KMS-11 (cell line): ENCODE measurements around the gene RALGPS1.

Experiments
- H2AFZ ChIP-seq: fragments of 200-600 bp; sonication (generic); 2 replicates; pipeline ENCODE4 v1.6.1; 2016; ENCODE audit warnings: antibody characterized with exemption, mixed run types, low read depth
- H3K27ac ChIP-seq: fragments of 200-600 bp; sonication (generic); 2 replicates; pipeline ENCODE4 v1.6.1; 2016; ENCODE audit warnings: mild to moderate bottlenecking, mixed run types
- H3K27me3 ChIP-seq: fragments of 200-600 bp; sonication (generic); 2 replicates; pipeline ENCODE4 v1.6.1; 2017; ENCODE audit warnings: mild to moderate bottlenecking, low read depth, mixed run types, moderate library complexity; ENCODE audit not compliant: insufficient read depth
- H3K36me3 ChIP-seq: fragments of 200-600 bp; sonication (generic); 2 replicates; pipeline ENCODE4 v1.6.1; 2017; ENCODE audit warnings: mild to moderate bottlenecking, mixed run types; ENCODE audit not compliant: insufficient read depth
- H3K4me1 ChIP-seq: fragments of 200-600 bp; sonication (generic); 2 replicates; pipeline ENCODE4 v1.6.1; 2016; ENCODE audit warnings: mild to moderate bottlenecking, low read depth, mixed run types; ENCODE audit not compliant: poor library complexity, severe bottlenecking
- H3K4me2 ChIP-seq: fragments of 200-600 bp; sonication (generic); 2 replicates; pipeline ENCODE4 v1.7.0; 2016; ENCODE audit warnings: mild to moderate bottlenecking, mixed run types
- H3K4me3 ChIP-seq: fragments of 200-600 bp; sonication (generic); IDR thresholded peaks from 2 replicates; pipeline ENCODE4 v1.6.1; 2017; ENCODE audit warnings: low read depth, low read length, mixed read lengths; ENCODE audit not compliant: insufficient read depth
- H3K79me2 ChIP-seq: fragments of 200-600 bp; sonication (generic); 2 replicates; pipeline ENCODE4 v1.6.1; 2016; ENCODE audit warnings: low read depth, mixed run types; ENCODE audit not compliant: insufficient read depth
- H3K9ac ChIP-seq: fragments of 200-600 bp; sonication (generic); 2 replicates; pipeline ENCODE4 v1.6.1; 2016; ENCODE audit warnings: mild to moderate bottlenecking, mixed run types
- H4K20me1 ChIP-seq: fragments of 200-600 bp; sonication (generic); 2 replicates; pipeline ENCODE4 v1.6.1; 2016; ENCODE audit warnings: mild to moderate bottlenecking, mixed run types; ENCODE audit not compliant: insufficient read depth
- CTCF ChIP-seq: fragments of 200-600 bp; sonication (generic); conservative IDR thresholded peaks from 2 replicates; pipeline ENCODE4 v1.6.1; 2017; ENCODE audit warnings: low read depth, mild to moderate bottlenecking, antibody characterized with exemption, low read length, moderate library complexity, mixed read lengths

Gene RALGPS1

DNA sequence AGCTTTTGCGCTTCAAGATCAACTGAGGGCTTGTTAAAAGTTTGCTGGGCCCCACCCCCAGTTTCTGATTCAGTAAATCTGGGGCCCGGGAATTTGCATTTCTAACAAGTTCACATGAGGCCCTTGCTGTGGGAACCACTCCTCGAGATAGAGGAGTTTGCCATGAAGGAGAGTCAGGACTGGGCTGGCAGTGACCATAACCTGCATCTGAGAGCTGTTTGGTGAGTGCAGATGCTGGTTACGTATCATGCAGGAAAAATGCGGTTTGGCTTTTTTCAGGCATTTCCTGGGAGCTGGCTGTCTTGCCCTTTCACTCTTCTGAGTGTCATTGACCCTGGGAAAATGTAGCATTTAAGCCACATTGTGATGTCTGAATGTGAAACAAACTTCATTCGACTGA is 217.3 kb downstream of the RALGPS1 start:
- no peak for TF ChIP-seq CTCF
- H3K4me3 ChIP-seq, result no peak overlapping the region
- no peaks in the 10 kb centered on the region for H3K27me3 ChIP-seq
- H2AFZ ChIP-seq, result no peak overlapping the region
- peaks cover 38% of the 10 kb centered on the region for H3K4me1 ChIP-seq
- H3K9ac ChIP-seq, result no peak overlapping the region
- no peak overlapping the region for H3K27ac ChIP-seq
- H3K79me2 ChIP-seq, result no peaks in the 10 kb centered on the region
- H3K4me2 ChIP-seq, result no peak overlapping the region
- no peaks in the 10 kb centered on the region for H3K36me3 ChIP-seq
- no peaks in the 10 kb centered on the region for H4K20me1 ChIP-seq

DNA sequence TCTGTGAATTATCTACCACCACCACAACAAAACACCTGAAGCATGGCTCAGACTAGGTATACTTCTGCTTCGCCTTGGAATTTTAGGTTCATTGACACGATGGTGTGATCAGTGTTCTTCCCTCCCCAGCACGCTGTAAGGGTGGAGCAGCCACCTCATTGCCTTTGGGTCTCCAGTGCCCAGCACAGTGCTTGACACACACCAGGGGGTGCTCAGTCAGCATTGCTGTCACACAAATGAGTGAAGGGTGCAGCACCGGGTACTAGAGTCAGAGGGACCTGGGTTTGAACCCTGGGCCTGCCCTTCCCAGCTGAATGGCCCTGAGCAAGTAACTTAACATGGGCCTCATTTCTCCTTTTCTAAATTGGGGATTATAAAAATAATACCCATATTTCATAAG is 217.8 kb downstream of the RALGPS1 start:
- H3K36me3 ChIP-seq, result no peaks in the 10 kb centered on the region
- H4K20me1 ChIP-seq, result no peaks in the 10 kb centered on the region
- H3K4me2 ChIP-seq, result 0 out of 2 replicates have a peak overlapping the region, but pooled peaks have one; percentile 66
- no peak overlapping the region for H3K27ac ChIP-seq
- no peaks in the 10 kb centered on the region for H3K27me3 ChIP-seq
- H3K9ac ChIP-seq, result no peak overlapping the region
- H3K79me2 ChIP-seq, result no peaks in the 10 kb centered on the region
- H2AFZ ChIP-seq, result no peak overlapping the region
- peaks cover 38% of the 10 kb centered on the region for H3K4me1 ChIP-seq
- no peak overlapping the region for H3K4me3 ChIP-seq
- TF ChIP-seq CTCF, result no peak

GRCh38 chr9:127132921-127133647 is 218.5 kb downstream of the RALGPS1 start:
- H2AFZ ChIP-seq, result peak overlapping the region; percentile 47
- H3K9ac ChIP-seq, result peak overlapping the region; percentile 61
- H3K36me3 ChIP-seq, result no peaks in the 10 kb centered on the region
- H3K79me2 ChIP-seq, result no peaks in the 10 kb centered on the region
- no peaks in the 10 kb centered on the region for H4K20me1 ChIP-seq
- H3K4me3 ChIP-seq, result no peak overlapping the region
- no peaks in the 10 kb centered on the region for H3K27me3 ChIP-seq
- peaks cover 38% of the 10 kb centered on the region for H3K4me1 ChIP-seq
- TF ChIP-seq CTCF, result no peak
- peak overlapping the region; percentile 69 for H3K27ac ChIP-seq
- H3K4me2 ChIP-seq, result peak overlapping the region; percentile 66

DNA sequence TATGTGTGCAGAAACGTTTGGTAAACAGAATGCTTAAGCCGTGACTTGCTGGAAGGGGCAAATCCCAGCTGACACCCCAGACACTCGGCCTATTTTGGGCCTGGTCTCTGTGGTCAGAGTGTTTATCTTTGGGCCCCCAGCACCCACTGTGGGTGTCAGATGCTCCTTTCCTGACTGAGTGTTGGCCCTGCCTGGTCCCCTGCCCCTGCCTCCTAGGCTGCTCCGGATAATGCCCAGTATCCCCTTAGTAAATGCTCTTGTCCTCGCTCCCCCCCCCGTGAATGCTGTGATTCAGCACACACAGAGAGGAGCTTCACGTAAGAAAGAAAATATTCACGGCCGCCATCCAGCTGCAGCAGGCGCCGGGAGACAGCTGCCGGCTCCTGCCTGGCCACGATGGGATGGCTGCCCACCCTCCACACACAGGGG is 219.2 kb downstream of the RALGPS1 start:
- Histone ChIP-seq H2AFZ (peak overlapping the region; percentile 47), H3K27ac (peak overlapping the region; percentile 69), H3K4me2 (peak overlapping the region; percentile 66), H3K4me3 (no peak overlapping the region), H4K20me1 (no peaks in the 10 kb centered on the region), H3K4me1 (peaks cover 38% of the 10 kb centered on the region), H3K9ac (peak overlapping the region; percentile 61), H3K79me2 (no peaks in the 10 kb centered on the region), H3K36me3 (no peaks in the 10 kb centered on the region), H3K27me3 (no peaks in the 10 kb centered on the region)
- no peak for TF ChIP-seq CTCF
